Mesothelial cell of epicardium (in vitro differentiated cells): ENCODE results near the gene RAB7B. TPM values are rescaled to one million over a fixed set of nuclear protein-coding genes. Genes with fewer than 3 reads are reported as not detected.

ENCODE experiments used
- DNase-seq, 2 experiments: peaks; one replicate each; pipeline ENCODE4 v3.0.0; 2021; ENCODE audit warnings: low spot score in 2 of 2; ENCODE audit not compliant: unreplicated experiment in 2 of 2
- H3K27ac Mint-ChIP-seq: 2 replicates; pipeline ENCODE4 v1.8.0; 2021; ENCODE audit warnings: mixed read lengths
- H3K27me3 Mint-ChIP-seq: 2 replicates; pipeline ENCODE4 v1.8.0; 2021; ENCODE audit warnings: low read depth, mixed read lengths
- H3K36me3 Mint-ChIP-seq: 2 replicates; pipeline ENCODE4 v1.8.0; 2021; ENCODE audit warnings: mixed read lengths
- H3K4me1 Mint-ChIP-seq: 2 replicates; pipeline ENCODE4 v1.8.0; 2021; ENCODE audit warnings: mixed read lengths
- H3K4me3 Mint-ChIP-seq: 2 replicates; pipeline ENCODE4 v1.8.0; 2021; ENCODE audit warnings: mild to moderate bottlenecking, moderate library complexity, mixed read lengths
- H3K9me3 Mint-ChIP-seq: 2 replicates; pipeline ENCODE4 v1.8.0; 2021; ENCODE audit warnings: mixed read lengths
- CTCF ChIP-seq: fragments of 200-600 bp; sonication (generic); IDR thresholded peaks from one replicate; pipeline ENCODE4 v1.5.0; 2021; ENCODE audit warnings: antibody characterized with exemption; ENCODE audit not compliant: unreplicated experiment
- total RNA-seq: library from RNA; stranded (reverse); gene quantifications from 3 replicates; pipeline ENCODE4 v1.2.1, GENCODE V29; 2021

The RAB7B gene
- total RNA-seq, 1 donor from 2014 or later = 1.5 TPM

GRCh38 chr1:205972081-205972480, 31.1 kb downstream of the RAB7B start:
- Mint-ChIP-seq H3K4me1 (peaks cover 7% of the 10 kb centered on the region), H3K27me3 (no peaks in the 10 kb centered on the region), H3K27ac (no peak overlapping the region), H3K9me3 (no peaks in the 10 kb centered on the region), H3K4me3 (no peak overlapping the region), H3K36me3 (no peaks in the 10 kb centered on the region)
- TF ChIP-seq CTCF = no peak
- no peak for DNase-seq

- no peaks in the 10 kb centered on the region for H3K9me3 Mint-ChIP-seq
- H3K27ac Mint-ChIP-seq = no peak overlapping the region
- no peak overlapping the region for H3K4me3 Mint-ChIP-seq
- no peaks in the 10 kb centered on the region for H3K27me3 Mint-ChIP-seq
- no peak for TF ChIP-seq CTCF
- DNase-seq = no peak
- H3K36me3 Mint-ChIP-seq = no peaks in the 10 kb centered on the region
- peaks cover 2% of the 10 kb centered on the region for H3K4me1 Mint-ChIP-seq
Observed at GRCh38 chr1:205971082-205971481, 32.1 kb downstream of the RAB7B start.

GRCh38 chr1:205970486-205970885, 32.7 kb downstream of the RAB7B start:
- Mint-ChIP-seq H3K36me3 (no peaks in the 10 kb centered on the region), H3K27ac (no peak overlapping the region)
- no peak for DNase-seq

GRCh38 chr1:205969229-205969628, 34.0 kb downstream of the RAB7B start:
- DNase-seq = no peak
- Mint-ChIP-seq H3K27ac (no peak overlapping the region), H3K4me3 (no peak overlapping the region), H3K9me3 (no peaks in the 10 kb centered on the region), H3K27me3 (no peaks in the 10 kb centered on the region), H3K36me3 (no peaks in the 10 kb centered on the region), H3K4me1 (peaks cover 2% of the 10 kb centered on the region)
- TF ChIP-seq CTCF = no peak

More at GRCh38 chr1:205970486-205970885, 32.7 kb downstream of the RAB7B start:
- H3K9me3 Mint-ChIP-seq = no peaks in the 10 kb centered on the region
- H3K4me3 Mint-ChIP-seq = no peak overlapping the region
- TF ChIP-seq CTCF = no peak
- peaks cover 2% of the 10 kb centered on the region for H3K4me1 Mint-ChIP-seq
- H3K27me3 Mint-ChIP-seq = no peaks in the 10 kb centered on the region

GRCh38 chr1:205967554-205968335, 35.5 kb downstream of the RAB7B start:
- DNase-seq = no peak
- TF ChIP-seq CTCF = no peak
- Mint-ChIP-seq H3K27me3 (no peaks in the 10 kb centered on the region), H3K27ac (no peak overlapping the region), H3K9me3 (no peaks in the 10 kb centered on the region), H3K36me3 (no peaks in the 10 kb centered on the region), H3K4me1 (peaks cover under 1% of the 10 kb centered on the region), H3K4me3 (no peak overlapping the region)
